HT1080 (cell line): ENCODE measurements around the gene TEX38. TPM values are rescaled to one million over a fixed set of nuclear protein-coding genes. Genes with fewer than 3 reads are reported as not detected.
"Not testable (repeated sequence)": the region's sequence is repeated elsewhere in the genome, so short reads cannot be mapped to it uniquely, and the experiment has no call there.

Experiments used
- DNase-seq: peaks from one replicate; pipeline ENCODE4 v3.0.0-alpha.2; 2015; ENCODE audit warnings: low read depth
- total RNA-seq: library from RNA; depleted of rRNA; stranded (reverse); fragments of >200 nt; shearing (Covaris generic); gene quantifications from 2 replicates; pipeline ENCODE4 v1.2.3, GENCODE V29; 2014

TEX38 gene
- total RNA-seq, 1 experiment from 2014 or later = not detected

- not testable (repeated sequence) for DNase-seq
These were observed 17.0 kb upstream of the TEX38 start for GRCh38 chr1:46654698-46655097.

DNA sequence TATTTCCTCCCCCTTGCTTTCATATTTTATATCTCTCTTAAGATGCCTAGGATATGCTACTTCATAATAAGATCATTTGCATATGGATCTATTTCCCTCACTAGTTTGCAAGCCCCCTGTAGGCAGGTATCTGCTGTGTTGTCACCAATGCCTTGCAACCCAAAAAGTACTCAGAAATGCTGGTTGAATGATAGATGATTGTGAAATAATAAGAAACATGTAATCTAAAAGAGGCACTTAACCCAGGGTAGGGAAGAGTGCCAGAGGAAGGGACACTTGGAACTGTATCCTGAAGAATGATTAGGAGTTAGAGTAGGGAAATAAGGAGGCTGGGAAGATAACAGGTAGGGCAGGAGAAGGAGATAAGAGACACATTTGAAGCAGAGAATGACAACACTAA is 15.8 kb upstream of the TEX38 start:
- no peak for DNase-seq

GRCh38 chr1:46656643-46657042 is 15.0 kb upstream of the TEX38 start:
- no peak for DNase-seq

DNA sequence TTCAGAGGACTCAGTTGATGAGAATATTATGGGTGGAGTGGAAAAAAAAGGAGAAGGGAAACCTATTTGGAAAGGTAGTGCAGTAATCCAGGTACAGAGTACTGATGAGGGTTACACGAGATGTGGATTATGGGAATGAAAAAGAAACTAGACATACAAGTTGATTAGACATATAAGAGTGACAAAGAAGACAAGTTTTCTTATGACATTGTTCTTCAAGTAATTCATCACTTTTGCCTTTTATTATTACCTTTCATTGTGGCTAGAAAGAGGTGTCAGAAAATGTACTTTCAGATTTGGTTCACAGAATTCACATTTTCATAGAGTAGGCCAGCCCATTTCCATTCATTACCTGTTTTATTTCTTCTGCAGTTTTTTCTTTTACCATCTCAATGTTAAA is 13.9 kb upstream of the TEX38 start:
- no peak for DNase-seq

- DNase-seq = no peak
These were observed 12.3 kb upstream of the TEX38 start for GRCh38 chr1:46659307-46659870.

GRCh38 chr1:46660116-46660515 is 11.5 kb upstream of the TEX38 start:
- not testable (repeated sequence) for DNase-seq

- DNase-seq = not testable (repeated sequence)
These were observed 8.7 kb upstream of the TEX38 start for GRCh38 chr1:46662919-46663318.

GRCh38 chr1:46665983-46666382 is 5.7 kb upstream of the TEX38 start:
- DNase-seq = no peak

DNA sequence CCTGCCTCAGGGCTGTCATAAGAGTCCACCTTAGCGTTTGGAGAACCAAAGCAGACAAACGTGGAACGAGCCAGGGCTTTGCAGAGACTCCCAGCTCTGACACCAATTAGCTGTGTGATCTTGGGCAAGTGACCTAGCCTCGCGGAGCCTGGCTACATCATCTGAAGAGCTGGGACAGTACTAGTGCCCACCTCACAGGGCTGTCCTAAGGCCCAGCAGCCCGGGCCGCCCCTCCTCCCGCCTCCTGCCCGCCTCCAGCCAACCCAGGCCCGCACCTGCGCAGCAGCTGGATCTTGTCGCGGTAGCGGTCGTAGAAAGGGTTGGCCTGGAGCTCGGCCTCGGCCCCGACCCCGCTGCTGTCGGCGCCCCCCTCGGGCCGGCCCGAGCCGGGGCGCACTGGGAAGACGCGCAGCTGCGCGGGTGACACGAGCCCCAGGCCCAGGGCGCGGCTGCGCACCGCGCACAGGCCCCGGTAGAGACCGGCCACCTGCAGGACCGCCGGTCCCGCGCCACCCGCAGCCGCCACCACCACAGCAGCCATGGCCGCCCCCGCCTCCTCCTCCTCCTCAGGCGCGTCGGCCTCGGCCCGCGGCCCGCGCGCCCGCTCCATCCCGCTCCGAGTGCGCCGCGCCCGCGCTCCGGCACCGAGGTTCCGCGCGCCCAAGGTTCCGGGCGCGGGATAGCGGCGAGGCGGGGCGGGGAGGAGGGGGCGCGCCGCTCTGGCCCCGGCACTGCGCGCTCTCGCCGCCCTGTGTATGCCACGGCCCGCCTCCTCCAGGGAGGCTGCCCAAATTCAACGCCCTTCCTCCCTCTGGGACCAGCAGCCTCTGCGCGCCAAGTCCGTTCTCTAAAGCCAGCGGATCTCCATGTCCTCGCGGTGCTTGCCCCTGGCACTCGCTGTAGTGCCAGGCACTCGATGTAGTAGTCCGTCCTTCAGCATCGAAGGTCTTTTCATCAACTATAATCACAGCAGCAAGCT is 3.6 kb upstream of the TEX38 start, which contains the start of gene ATPAF1:
Gene ATPAF1 (minus strand): TSS at position 583 of the 979 bp plus-strand sequence. CDS start 42 bp downstream, at position 541.
- DNase-seq = peak; percentile 78

DNA sequence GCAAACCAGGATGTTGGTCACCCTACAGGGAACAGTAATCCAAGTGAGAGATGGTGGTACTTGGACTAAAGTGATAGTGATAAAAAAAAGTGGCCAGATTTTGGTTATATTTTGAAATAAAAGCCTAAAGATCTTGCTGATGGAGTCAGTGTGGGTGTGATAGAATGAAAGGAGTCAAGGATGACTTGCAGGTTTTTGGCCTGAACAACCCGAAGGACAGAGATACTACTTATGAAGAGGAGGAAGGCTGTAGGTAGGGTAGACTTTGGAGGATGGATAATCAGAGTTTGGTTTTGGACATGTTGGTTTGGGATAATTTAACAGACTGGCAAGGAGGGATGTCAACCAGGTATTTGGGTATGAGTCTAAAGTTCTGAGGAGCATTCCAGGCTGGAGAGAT is 1.5 kb upstream of the TEX38 start:
- no peak for DNase-seq

- no peak for DNase-seq
These were observed 1.0 kb downstream of the TEX38 start for GRCh38 chr1:46672696-46673095.

- DNase-seq = peak; percentile 53
These were observed 2.1 kb downstream of the TEX38 start for GRCh38 chr1:46673749-46674182.

DNA sequence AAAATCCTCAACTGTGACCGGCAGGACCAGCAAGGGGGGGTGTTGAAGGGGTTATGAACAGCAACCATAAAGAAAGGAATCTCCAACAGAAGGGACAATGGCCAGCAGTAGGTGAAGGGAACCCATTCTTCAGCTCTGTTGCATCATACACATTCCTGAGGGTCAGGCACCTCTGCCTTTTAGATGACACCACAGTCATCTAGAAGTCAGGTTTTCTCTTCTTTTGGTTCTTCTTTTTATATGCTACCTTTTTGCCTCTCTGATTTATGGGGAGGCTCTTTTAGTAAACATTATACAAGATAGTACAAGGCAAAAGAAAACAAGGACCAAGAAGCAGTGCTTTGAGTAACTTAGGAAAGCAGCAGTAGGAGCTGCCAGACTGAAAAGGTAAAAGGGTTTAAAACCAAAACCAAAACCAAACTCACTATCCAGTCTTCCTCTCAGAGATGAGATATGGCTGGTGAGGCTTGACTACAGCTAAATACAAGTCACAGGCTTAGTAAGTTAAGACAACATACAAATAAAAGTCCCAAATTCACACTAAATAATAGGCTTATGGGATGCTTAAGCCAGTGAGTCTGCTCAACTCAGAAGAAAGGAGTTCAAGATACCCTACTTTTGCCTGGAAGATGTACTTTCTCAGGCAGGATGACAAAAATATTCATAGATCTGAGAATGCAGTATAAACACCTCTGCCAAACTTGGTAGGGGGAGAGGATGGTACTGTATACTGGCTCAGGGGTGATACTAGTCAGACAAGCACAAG is 4.1 kb downstream of the TEX38 start:
- no peak for DNase-seq

GRCh38 chr1:46676531-46676930 is 4.9 kb downstream of the TEX38 start:
- DNase-seq = no peak

GRCh38 chr1:46677339-46677738 is 5.7 kb downstream of the TEX38 start:
- DNase-seq = no peak

- no peak for DNase-seq
These were observed 8.3 kb downstream of the TEX38 start for GRCh38 chr1:46679789-46680573.

GRCh38 chr1:46681333-46682034 is 9.8 kb downstream of the TEX38 start:
- no peak for DNase-seq

DNA sequence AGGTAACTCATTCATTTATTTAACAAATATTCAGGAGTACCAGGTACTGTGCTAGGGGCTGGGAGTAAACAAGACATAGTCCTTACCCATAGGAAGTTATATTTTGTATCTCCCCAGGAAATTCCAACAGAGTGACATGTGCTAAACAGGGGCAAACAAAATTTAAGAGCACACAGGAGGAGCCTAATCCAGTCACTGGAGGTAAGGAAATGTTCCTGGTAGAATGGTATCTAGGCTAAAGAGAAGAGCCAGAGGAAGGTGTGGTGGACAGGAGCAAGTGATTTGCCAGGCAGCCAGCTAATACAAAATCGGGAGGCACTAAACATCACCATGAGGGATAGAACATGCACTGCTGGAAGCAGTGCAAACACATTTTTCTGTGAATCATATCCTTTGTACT is 10.4 kb downstream of the TEX38 start:
- DNase-seq = no peak

DNA sequence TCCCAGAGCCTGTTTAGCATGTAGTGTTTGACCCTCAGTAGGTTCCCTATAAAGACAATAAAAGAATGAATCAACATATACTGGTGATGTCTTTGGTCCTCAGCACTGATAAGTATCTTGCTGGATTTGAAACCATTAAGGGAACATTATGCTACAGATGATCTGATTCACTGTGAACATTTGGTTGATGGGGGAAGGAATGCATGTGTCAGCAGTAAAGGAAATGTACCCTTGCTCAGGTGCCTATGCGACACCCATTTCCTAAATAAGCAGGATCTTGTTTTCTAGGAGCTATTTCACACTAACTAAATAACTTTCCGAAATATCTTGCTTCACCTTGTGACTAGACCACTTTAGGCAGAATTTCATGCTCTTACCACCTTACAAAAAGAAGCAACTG is 13.0 kb downstream of the TEX38 start:
- DNase-seq = no peak

GRCh38 chr1:46686255-46686654 is 14.6 kb downstream of the TEX38 start:
- DNase-seq = no peak
